ENCODE data around the gene CTNND2. TPM values are rescaled to one million over a fixed set of nuclear protein-coding genes. Genes with fewer than 3 reads are reported as not detected.

Gene CTNND2
- total and polyA plus RNA-seq, 4 donors: 0.05 to 0.50 (median 0.27) TPM

DNA sequence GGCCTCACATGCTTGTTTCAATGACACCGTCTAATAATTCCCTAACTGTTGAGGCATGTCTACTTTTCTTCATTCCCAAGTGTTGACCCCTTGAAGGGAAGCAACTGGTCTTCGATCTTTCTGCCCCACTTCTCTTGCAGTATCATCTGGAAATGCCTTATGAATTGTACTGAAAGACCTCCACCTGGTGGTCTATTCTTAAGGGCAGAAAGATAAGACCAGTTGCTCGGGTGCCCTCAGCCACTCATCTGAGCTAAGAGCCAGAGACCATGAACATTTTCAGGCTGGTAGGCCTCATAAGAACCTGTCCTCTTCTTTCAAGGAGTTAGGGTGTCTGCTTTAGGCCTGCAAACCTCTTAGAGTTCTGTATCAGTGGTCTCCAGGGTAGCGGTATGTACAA lies 542.5 kb downstream of the CTNND2 start:
- Histone ChIP-seq H3K4me3 (ENCODE audit: low read depth in 1 of 3, low read length in 3 of 3) (no peak overlapping the region), H3K9me3 (ENCODE audit: control insufficient read depth in 4 of 4, low read length in 3 of 4) (no peaks in the 10 kb centered on the region), H3K9ac (ENCODE audit: low read depth in 1 of 2, low read length in 2 of 2) (no peak overlapping the region), H3K4me1 (ENCODE audit: control insufficient read depth in 4 of 4, insufficient read depth in 4 of 4, low read length in 3 of 4) (no peaks in the 10 kb centered on the region), H3K36me3 (ENCODE audit: control insufficient read depth in 4 of 4, insufficient read depth in 3 of 4, low read depth in 1 of 4, low read length in 3 of 4) (peaks cover 0 to 2% (median 0%) of the 10 kb centered on the region in 4 donors), H3K27ac (ENCODE audit: low read depth in 1 of 2, low read length in 2 of 2) (no peak overlapping the region), H3K27me3 (ENCODE audit: control insufficient read depth in 4 of 4, insufficient read depth in 4 of 4, low read length in 3 of 4) (no peaks in the 10 kb centered on the region)
- TF ChIP-seq SP1 (IDR thresholded peaks at IDR 0.05) (no peak), FOXA2 (IDR thresholded peaks at IDR 0.05) (no peak), MAX (IDR thresholded peaks at IDR 0.05) (no peak), HNF4A (conservative IDR thresholded peaks at IDR 0.05) (no peak), REST (IDR thresholded peaks at IDR 0.05) (no peak), ATF3 (IDR thresholded peaks at IDR 0.05) (no peak), NR2F2 (IDR thresholded peaks at IDR 0.05) (no peak)
- WGBS: 83% methylated on average over 4 of the region's 4 CpGs
- DNase-seq (ENCODE audit: low spot score): no peak

GRCh38 chr5:11357928-11358327 lies 546.3 kb downstream of the CTNND2 start:
- TF ChIP-seq EGR1 (IDR thresholded peaks at IDR 0.05; ENCODE audit: low read depth in 2 of 2) (no peak), SP1 (IDR thresholded peaks at IDR 0.05) (no peak), FOXA1 (IDR thresholded peaks at IDR 0.05) (no peak), REST (IDR thresholded peaks at IDR 0.05) (no peak), RAD21 (IDR thresholded peaks at IDR 0.05) (no peak), TAF1 (conservative IDR thresholded peaks at IDR 0.05) (no peak), HNF4G (IDR thresholded peaks at IDR 0.05) (no peak)
- TF ChIP-seq, protein P1, sequence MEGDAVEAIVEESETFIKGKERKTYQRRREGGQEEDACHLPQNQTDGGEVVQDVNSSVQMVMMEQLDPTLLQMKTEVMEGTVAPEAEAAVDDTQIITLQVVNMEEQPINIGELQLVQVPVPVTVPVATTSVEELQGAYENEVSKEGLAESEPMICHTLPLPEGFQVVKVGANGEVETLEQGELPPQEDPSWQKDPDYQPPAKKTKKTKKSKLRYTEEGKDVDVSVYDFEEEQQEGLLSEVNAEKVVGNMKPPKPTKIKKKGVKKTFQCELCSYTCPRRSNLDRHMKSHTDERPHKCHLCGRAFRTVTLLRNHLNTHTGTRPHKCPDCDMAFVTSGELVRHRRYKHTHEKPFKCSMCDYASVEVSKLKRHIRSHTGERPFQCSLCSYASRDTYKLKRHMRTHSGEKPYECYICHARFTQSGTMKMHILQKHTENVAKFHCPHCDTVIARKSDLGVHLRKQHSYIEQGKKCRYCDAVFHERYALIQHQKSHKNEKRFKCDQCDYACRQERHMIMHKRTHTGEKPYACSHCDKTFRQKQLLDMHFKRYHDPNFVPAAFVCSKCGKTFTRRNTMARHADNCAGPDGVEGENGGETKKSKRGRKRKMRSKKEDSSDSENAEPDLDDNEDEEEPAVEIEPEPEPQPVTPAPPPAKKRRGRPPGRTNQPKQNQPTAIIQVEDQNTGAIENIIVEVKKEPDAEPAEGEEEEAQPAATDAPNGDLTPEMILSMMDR (IDR thresholded peaks at IDR 0.05; ENCODE audit: low read depth, low read length, missing input control): no peak
- TF ChIP-seq, protein P2, sequence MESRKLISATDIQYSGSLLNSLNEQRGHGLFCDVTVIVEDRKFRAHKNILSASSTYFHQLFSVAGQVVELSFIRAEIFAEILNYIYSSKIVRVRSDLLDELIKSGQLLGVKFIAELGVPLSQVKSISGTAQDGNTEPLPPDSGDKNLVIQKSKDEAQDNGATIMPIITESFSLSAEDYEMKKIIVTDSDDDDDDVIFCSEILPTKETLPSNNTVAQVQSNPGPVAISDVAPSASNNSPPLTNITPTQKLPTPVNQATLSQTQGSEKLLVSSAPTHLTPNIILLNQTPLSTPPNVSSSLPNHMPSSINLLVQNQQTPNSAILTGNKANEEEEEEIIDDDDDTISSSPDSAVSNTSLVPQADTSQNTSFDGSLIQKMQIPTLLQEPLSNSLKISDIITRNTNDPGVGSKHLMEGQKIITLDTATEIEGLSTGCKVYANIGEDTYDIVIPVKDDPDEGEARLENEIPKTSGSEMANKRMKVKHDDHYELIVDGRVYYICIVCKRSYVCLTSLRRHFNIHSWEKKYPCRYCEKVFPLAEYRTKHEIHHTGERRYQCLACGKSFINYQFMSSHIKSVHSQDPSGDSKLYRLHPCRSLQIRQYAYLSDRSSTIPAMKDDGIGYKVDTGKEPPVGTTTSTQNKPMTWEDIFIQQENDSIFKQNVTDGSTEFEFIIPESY (IDR thresholded peaks at IDR 0.05): no peak
- H3K9ac ChIP-seq (ENCODE audit: low read depth in 1 of 2, low read length in 2 of 2): no peak overlapping the region
- peaks cover 0 to 2% (median 0%) of the 10 kb centered on the region in 4 donors for H3K36me3 ChIP-seq (ENCODE audit: control insufficient read depth in 4 of 4, insufficient read depth in 3 of 4, low read depth in 1 of 4, low read length in 3 of 4)
- H3K9me3 ChIP-seq (ENCODE audit: control insufficient read depth in 4 of 4, low read length in 3 of 4): peaks cover 0 to 3% (median 0%) of the 10 kb centered on the region in 4 donors
- DNase-seq (ENCODE audit: low spot score): no peak
- H3K4me3 ChIP-seq (ENCODE audit: low read depth in 1 of 3, low read length in 3 of 3): no peak overlapping the region
- 76% methylated on average over 4 of the region's 4 CpGs for WGBS
- no peak overlapping the region for H3K27ac ChIP-seq (ENCODE audit: low read depth in 1 of 2, low read length in 2 of 2)
- H3K4me1 ChIP-seq (ENCODE audit: control insufficient read depth in 4 of 4, insufficient read depth in 4 of 4, low read length in 3 of 4): no peaks in the 10 kb centered on the region
- H3K27me3 ChIP-seq (ENCODE audit: control insufficient read depth in 4 of 4, insufficient read depth in 4 of 4, low read length in 3 of 4): no peaks in the 10 kb centered on the region
